ENCODE data around the gene ADCY2. TPM values are rescaled to one million over a fixed set of nuclear protein-coding genes. Genes with fewer than 3 reads are reported as not detected.

The ADCY2 gene
- total RNA-seq, 1 experiment from 2014 or later: 31.3 TPM

DNA sequence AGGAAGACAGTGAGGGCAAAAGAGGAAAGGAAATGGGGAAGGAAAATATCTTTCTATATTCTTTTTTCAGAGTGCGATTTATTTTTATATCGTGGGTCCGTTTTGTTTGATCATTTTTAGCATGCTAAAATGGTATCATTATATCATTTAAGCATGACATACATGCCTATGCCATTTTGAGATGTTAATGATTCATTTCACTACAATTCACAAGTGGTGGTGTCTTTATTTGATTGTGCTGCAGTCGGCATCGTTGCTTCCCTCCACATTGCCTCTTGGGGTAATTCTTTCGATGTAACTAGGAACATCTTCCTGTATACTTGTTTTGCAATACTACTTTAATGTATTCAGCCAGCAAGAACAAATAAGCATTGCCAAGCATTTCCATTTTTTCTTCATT, 309.8 kb downstream of the ADCY2 start:
- no peak overlapping the region for H3K14ac ChIP-seq (ENCODE audit: insufficient read depth, low read length)
- Mint-ChIP-seq H3K27ac (peak overlapping the region; percentile 60 to 80 (median 63); a peak in 3 of 7 replicates), H3K27me3 (ENCODE audit: low read depth) (no peaks in the 10 kb centered on the region), H3K4me3 (no peak overlapping the region), H3K36me3 (ENCODE audit: insufficient read depth in 1 of 3, low read depth in 3 of 3) (peaks cover 9 to 24% (median 23%) of the 10 kb centered on the region in 3 experiments; a peak in 6 of 7 replicates), H3K9me3 (peaks cover 4 to 10% of the 10 kb centered on the region in 2 experiments; a peak in 3 of 5 replicates), H3K4me1 (peaks cover 8 to 11% of the 10 kb centered on the region in 2 experiments)
- H3K4me2 ChIP-seq (ENCODE audit: insufficient read depth, insufficient read length, low read length): no peak overlapping the region
- H2BK120ac ChIP-seq (ENCODE audit: low read depth, low read length, poor library complexity, severe bottlenecking): no peak overlapping the region
- H2BK5ac ChIP-seq (ENCODE audit: insufficient read length, low read length): no peak overlapping the region
- no peaks in the 10 kb centered on the region for H3K27me3 ChIP-seq (ENCODE audit: insufficient read depth, low read length)
- H2AFZ ChIP-seq (ENCODE audit: low read length): no peak overlapping the region
- no peak overlapping the region for H4K5ac ChIP-seq (ENCODE audit: insufficient read length, low read depth, low read length)
- no peak overlapping the region for H2BK15ac ChIP-seq (ENCODE audit: low read depth, low read length)
- no peaks in the 10 kb centered on the region for H4K20me1 ChIP-seq (ENCODE audit: control insufficient read depth, insufficient read depth, insufficient read length)
- TF ChIP-seq, protein P1, sequence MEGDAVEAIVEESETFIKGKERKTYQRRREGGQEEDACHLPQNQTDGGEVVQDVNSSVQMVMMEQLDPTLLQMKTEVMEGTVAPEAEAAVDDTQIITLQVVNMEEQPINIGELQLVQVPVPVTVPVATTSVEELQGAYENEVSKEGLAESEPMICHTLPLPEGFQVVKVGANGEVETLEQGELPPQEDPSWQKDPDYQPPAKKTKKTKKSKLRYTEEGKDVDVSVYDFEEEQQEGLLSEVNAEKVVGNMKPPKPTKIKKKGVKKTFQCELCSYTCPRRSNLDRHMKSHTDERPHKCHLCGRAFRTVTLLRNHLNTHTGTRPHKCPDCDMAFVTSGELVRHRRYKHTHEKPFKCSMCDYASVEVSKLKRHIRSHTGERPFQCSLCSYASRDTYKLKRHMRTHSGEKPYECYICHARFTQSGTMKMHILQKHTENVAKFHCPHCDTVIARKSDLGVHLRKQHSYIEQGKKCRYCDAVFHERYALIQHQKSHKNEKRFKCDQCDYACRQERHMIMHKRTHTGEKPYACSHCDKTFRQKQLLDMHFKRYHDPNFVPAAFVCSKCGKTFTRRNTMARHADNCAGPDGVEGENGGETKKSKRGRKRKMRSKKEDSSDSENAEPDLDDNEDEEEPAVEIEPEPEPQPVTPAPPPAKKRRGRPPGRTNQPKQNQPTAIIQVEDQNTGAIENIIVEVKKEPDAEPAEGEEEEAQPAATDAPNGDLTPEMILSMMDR (conservative IDR thresholded peaks at IDR 0.05): no peak
- no peak overlapping the region for H3T11ph ChIP-seq (ENCODE audit: low read length)
- no peak overlapping the region for H3K23ac ChIP-seq (ENCODE audit: insufficient read length, low read depth, low read length)
- no peak overlapping the region for H3K18ac ChIP-seq (ENCODE audit: insufficient read length, low read depth, low read length)
- H3K9me3 ChIP-seq (ENCODE audit: control insufficient read depth, low read depth, low read length): no peaks in the 10 kb centered on the region
- H3K4ac ChIP-seq (ENCODE audit: low read depth, low read length): no peak overlapping the region
- no CpG with 5 or more reads among the region's 6 CpGs for WGBS (ENCODE audit: extremely low coverage, insufficient read length, low lambda C conversion rate)
- no peaks in the 10 kb centered on the region; the same call in 1 of the 2 replicates for H3K4me1 ChIP-seq (ENCODE audit: insufficient read depth, low read length)
- no peaks in the 10 kb centered on the region for H3K79me1 ChIP-seq (ENCODE audit: insufficient read depth, low read depth, low read length, poor library complexity, severe bottlenecking)
- H2AK5ac ChIP-seq (ENCODE audit: insufficient read length, low read length): no peak overlapping the region
- no peak overlapping the region for H4K91ac ChIP-seq (ENCODE audit: insufficient read length, low read depth, low read length)
- H3K9ac ChIP-seq (ENCODE audit: extremely low read depth, insufficient read length, low read length): no peak overlapping the region
- H3K27ac ChIP-seq (ENCODE audit: insufficient read length, low read depth, low read length): no peak overlapping the region
- no peaks in the 10 kb centered on the region for H3K23me2 ChIP-seq (ENCODE audit: insufficient read length, low read depth, low read length, poor library complexity, severe bottlenecking)
- no peaks in the 10 kb centered on the region for H3K79me2 ChIP-seq (ENCODE audit: insufficient read depth, low read length)
- H3K56ac ChIP-seq (ENCODE audit: insufficient read length, low read depth, low read length): no peak overlapping the region
- no peak overlapping the region for H2BK20ac ChIP-seq (ENCODE audit: low read depth, low read length, poor library complexity, severe bottlenecking)
- no peak overlapping the region for H2BK12ac ChIP-seq (ENCODE audit: insufficient read length, low read depth, low read length)
- H4K8ac ChIP-seq (replicated peaks; ENCODE audit: insufficient read length, low read depth, low read length): no peak overlapping the region
- no peak for DNase-seq

All from H9 (cell line).